CD4-positive, alpha-beta T cell treated with Interleukin-6 at 100 ng/mL for 8 hours (primary cell): ENCODE data around the gene SFSWAP.
A peak's percentile ranks its signal among the peaks of the same experiment; 100 is the strongest.
"Not testable (repeated sequence)": the region's sequence is repeated elsewhere in the genome, so short reads cannot be mapped to it uniquely, and the experiment has no call there.

ENCODE experiments used
- DNase-seq: peaks from one replicate; pipeline ENCODE4 v3.0.0-alpha.2; 2020; ENCODE audit warnings: mixed read lengths, low spot score

The SFSWAP gene

DNA sequence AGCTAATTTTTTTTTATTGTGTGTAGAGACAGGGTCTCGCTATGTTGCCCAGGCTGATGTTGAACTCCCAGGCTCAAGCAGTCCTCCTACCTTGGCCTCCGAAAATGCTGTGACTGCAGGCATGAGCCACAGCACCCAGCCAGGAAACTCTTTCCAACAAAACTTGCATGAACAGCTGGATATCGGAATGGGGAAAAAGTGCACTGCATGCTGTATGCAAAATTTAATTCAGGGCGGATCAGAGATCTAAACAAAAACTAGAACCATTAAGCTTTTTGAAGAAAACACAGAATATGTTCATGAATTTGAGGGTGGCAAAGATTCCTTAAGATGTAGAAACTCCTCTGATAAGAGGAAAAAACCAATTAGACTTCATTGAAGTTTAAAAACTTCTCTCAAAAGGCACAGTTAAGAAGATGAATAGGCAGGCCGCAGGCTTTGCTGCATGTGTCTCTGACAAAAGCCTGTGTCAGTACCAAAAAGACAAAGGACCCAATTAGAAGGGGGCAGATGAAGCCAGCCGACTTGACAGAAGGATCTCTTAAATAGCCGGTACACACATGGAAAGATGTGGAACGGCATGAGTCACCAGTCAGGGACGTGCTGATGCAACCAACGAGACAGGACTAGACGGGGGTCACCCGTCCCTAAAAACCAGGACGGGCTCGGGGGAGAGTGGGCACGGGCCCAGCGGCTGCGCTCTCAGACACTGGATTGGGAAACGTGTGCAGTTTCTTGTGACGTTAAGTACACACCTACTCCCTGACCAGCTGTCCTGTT, 82.5 kb downstream of the SFSWAP start:
- DNase-seq = no peak

DNA sequence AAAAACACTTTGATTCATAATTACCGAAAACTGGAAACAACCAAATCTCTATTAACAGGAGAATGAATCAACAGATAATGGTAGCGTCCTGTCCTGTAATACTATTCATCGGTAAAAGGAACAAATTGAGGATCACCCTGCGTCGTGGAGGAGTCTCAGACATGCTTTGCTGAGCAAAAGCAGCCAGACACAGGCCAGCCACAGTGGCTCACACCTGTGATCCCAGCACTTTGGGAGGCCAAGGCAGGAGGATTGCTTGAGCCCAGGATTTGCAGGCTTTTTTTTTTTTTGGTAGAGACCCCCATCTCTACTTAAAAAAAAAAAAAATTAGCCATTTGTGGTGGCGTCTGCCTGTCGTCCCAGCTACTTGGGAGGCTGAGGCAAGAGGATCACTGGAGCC, 83.2 kb downstream of the SFSWAP start:
- no peak for DNase-seq

DNA sequence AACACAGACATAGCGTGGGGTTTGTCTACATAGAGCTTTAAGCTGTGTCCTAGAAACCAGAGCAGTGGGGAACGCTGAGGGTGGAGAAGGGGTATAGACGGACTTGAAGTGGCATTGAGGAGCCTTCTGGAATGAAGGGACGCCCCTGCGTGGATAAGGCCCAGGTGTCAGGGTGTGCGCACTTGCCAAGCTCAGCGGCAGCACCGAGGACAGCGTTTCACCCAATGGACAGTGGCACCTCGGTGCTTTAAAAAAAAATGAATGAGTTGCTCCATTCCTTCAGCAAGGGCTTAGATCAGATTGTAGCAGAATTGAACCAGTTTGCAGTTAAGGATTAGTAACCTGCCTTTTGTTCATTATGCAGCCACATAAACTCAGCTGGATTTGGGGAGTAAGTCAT, 83.7 kb downstream of the SFSWAP start:
- no peak for DNase-seq

DNA sequence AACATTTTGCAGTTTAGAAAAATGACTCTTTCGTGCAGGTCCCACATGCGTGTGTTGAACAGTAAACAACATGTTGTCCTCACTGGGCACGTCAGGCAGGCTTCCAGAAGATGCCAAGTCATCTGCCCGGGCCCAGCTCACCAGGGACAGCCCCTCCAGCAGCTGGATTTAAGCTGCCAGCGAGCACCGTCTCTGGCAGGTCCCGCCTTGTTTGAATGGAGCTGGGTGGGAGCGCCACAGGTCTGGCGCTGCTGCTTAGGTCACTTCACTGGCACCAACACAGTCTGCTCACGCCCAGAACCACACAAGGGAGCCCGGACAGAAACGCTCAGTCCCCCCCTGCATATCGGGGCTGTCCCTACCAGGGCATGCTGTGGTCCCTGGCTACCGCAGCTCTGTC, 84.2 kb downstream of the SFSWAP start:
- no peak for DNase-seq

DNA sequence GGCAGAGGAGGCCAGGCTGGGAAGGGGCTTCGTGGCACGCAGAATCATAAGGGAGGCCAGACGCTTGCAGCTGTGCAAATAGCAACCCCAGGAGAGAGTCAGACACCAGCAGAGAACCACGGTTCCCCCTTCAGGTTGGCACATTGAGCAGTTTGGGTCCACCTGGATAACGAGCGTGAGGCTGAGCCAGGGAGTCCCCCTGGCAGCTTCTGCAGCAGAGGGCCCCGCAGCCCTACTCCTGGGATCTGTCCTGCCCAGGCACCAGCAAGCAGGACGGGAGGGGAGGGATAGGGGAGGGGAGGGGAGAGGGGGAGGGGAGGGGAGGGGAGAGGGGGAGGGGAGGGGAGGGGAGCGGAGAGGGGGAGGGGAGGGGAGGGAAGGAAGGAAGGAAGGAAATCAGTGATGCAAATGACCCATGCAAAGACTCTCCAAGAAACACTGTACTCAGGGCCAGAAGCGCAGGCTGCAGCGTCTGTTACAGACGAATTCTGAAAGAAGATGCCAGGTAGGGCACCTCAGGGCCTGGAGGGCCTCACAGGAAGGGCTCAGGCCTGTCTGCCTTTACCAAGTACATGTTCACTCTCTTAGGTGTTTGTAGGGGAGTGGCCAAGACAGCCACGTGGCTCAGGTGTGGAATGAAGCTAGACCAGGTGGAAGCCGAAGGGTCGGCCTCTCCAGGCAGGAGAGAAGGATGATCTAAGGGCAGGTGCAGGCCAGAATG, 85.0 kb downstream of the SFSWAP start:
- no peak for DNase-seq

DNA sequence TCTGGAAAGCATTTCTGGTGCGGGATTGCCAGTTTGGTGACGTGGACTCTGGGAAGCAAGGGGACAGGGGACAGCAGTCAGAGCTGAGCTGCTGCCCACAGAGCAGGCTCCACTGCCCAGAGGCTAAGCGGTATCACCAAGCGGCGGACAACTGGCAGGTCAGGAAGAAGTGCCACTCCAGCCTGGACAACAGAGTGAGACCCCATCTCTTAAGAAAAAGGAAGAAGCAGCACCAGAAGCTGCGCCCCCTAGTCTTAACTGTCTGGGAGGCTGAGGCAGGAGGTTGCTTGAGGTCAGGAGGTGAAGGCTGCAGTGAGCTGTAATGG, 85.5 kb downstream of the SFSWAP start:
- no peak for DNase-seq

DNA sequence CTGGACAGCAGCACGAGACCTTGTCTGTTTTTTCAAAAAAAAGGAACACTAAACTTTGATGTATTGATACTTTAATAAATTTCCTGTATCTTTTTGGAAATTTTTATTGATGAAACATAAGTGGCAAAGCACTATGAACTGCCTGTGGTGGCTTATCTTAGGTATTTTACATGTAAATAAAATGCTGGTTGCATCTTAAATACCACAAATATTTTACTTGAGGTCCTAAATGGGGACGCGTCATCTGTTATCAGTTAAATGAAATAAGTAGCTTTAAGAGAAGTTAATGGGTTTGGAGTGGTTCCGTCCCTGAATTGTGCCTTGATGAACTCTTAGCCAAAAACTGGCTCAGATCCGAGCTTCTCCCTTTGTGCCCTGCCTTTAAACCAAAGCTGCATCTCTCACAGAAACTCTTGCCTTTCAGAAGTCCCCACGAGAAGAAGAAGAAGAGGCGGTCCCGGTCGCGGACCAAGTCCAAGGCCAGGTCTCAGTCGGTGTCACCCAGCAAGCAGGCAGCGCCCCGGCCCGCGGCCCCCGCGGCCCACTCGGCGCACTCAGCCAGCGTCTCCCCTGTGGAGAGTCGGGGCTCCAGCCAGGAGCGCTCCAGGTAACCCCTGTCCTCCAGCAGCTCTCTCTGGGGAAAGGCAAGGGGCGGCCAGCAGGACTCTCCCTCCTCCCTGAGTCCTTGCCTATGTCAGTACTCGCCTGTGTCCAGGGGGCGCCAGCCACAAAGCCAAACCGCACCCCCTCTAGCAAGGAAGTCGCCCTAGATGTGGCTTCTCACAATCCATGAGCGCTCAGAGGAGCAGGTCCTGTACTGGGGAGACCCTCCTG, 86.1 kb downstream of the SFSWAP start:
- DNase-seq = no peak

DNA sequence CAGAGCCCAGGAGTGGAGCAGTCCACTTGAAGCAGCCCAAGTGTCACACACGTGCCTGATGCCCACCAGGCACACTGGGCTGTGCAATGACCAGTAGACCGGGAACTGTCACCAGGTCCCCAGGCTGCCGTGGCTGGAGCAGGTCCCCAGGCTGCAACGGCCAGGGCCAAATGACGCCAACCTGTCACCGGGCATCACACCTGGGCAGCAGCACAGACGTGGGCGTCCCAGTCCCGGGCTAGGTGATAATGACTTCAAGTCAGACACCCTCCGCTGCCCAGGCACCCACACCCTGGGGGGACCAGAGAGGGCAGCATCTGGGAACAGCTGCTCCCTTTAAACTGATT, 86.7 kb downstream of the SFSWAP start:
- DNase-seq = no peak

DNA sequence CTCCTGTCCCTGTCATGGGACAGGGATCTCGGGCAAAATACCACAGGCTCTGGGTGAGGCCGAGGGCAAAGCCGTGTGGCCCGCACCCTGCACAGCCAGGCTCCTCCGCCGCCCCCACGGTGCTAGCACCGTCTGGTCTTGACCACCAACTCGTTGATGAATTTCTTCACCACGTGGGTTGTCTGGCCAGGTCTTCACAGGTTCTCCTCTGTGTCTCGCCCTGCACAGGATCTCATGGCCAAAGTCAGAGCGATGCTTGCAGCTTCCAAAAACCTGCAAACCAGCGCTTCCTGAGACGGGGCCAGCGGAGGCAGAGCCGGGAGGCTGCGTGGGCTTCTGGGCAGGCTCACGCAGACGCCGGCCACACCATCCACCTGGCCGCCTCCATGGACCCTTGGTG, 88.3 kb downstream of the SFSWAP start:
- DNase-seq = no peak

DNA sequence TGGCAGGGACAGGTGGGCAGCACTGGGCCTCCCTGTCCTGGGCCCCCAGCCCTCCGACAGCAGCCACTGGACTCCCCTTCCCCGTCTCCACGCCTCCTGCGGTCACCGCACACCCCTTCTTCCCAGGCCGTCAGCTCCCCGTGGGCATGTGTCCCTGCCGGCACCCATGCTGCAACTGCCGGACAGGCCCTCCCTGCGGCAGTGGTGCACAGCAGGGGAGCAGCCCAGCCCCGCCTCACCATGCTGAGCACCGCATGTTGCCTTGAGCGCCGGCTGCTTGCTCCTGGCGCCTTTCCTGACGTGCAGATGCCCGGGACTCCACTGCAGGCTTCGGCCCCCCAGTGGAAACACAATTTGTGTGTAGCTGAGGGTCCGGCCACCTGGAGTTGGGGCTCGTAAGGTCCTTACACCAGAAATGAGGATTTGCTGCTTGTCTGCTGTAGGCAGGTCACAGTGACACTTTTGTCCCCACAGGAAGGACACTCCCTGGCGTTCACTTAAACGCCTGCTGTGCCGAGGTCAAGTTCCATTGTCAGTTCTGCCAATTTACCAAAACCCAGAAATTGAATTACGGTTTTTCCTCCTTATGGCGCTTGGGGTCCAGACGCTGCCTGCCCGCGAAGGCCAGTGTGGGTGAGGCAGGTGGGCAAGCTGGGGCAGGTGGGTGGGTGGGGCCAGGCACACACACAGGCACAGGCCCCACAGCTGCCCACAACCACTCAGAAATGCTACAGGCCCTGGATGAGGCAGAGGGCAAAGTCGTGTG, 89.1 kb downstream of the SFSWAP start:
- DNase-seq = no peak

DNA sequence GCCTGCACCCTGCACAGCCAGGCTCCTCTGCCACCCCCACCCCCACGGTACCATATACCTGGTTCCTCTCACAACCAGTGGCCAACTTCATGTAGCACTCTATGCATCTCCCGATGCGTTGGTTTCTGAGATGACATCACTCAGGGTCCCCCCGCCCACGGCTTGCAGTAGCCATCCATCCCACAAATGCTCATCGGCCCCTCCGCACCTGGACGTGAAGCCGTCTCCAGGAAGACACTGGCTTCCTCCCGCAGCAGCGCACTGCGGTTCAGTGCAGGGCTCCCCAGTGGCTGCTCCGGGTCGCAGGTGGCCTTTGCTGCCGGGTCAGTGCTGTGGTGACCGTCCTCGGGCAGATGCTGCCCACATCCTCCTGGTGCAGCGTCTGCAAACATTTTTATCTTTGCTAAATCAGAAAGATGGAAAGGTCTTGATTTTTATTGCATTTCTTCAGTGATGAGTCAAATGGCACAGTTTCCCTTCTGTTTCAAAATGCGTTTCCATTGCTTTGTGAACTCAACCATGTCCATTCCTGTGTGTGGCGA, 89.8 kb downstream of the SFSWAP start:
- DNase-seq = no peak

DNA sequence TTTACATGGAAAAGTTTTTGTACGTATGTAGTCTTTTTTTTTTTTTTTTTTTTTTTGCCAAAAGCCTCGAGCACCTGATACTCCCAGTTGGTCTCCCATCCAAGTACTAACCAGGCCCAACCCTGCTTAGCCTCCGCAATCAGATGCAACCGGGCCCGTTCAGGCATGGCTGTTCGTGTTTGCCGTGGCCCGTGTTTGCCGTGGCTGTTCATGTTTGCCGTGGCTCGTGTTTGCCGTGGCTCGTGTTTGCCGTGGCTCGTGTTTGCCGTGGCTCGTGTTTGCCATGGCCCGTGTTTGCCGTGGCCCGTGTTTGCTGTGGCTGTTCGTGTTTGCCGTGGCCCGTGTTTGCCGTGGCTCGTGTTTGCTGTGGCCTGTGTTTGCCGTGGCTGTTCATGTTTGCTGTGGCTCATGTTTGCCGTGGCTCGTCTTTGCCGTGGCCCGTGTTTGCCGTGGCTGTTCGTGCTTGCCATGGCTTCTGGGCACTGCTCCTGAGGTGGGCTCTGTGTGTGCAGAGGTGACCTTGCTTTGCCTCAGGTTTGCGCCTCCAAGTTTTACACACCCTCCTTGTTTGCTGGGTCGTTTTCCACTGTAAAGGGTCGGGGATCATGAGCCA, 90.5 kb downstream of the SFSWAP start:
- DNase-seq = no peak

DNA sequence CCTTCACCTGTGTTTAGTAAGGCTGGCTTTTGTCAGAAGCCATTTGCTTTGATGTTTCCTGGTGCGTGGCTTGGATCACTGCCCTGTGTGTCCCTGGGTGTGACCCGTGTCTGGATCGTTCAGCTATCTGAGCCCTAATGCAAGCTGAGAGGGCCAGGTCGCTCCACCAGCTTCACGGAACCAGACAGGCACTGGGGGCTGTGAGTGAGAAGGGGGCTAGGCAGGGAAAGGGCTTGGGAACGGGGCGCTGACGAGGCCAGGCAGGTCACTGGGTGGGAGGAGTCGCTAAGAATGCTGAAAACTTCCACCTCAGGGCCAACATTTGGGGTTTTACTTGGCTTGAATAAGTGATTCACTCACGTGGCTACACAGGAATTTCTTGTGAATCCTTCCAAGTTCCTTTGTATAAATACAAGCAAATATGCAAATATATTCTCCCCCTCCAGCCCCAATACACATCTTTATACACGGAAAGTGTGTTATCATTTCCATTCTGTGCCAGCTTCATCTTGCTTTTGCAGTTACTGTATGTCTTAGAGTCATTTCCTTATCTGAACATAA, 93.2 kb downstream of the SFSWAP start:
- no peak for DNase-seq

DNA sequence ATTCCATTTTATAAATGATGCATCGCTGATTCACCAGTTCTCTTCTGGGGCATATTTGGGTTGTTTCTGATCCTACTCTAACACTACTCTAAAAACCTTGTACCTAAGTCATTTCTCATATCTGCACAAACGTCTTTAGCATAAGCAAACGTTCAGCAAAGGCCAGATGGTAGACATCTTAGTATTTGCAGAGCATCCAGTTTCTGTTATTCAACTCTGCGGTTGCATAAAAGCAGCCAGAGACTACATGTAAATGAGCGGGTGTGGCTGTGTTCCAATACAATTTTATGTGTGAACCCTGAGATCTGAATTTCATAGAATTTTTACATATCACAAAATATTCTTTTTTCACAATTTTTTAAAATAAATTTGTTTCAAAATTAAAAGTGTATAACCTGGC, 94.5 kb downstream of the SFSWAP start:
- DNase-seq = no peak

DNA sequence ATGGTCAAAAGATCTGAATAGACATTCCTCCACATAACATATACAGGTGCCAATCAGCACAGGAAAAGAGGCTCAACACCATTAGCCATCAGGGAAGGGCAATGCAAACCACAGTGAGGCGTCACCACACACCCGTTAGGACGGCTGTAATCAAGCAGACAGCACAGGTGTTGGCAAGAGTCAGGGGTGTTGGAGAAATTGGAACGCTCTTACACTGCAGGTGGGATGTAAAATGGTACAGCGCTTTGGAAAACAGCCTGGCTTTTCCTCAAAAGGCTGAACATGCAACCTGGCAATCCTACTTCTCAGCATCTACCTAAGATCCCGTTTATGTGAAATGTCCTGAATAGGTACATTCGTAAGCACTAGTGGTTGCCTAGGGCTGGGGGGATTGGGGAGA, 95.8 kb downstream of the SFSWAP start:
- DNase-seq = no peak

DNA sequence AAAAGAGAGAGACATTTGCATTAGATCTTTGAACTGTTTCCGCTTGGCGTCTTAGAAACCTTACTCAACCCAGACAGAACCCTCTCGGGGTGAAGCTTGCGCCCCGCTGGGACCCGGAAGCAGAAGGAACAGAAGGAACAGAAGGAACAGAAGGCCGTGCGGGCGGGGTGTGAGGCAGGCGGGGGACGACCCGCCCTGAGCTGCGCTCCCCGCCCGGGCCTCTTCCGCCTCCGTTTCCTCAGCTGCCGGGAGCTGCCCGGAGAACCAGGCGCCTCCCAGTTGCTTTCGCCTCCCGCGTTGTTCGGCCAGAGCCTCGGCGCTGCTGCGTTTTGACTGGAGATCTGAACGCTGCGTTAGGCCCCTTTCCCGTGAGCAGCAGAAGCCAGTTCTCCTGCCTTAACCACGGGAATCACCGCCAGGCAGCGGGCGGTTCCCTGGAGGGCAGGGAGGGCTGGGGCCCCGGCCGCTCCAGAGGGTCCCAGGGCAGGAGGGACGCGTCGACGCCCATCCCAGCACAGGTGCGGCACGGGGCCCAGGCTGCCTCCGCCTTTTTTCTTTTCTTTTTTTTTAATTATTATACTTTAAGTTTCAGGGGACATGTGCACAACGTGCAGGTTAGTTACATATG, 98.0 kb downstream of the SFSWAP start:
- peak; percentile 67 for DNase-seq

DNA sequence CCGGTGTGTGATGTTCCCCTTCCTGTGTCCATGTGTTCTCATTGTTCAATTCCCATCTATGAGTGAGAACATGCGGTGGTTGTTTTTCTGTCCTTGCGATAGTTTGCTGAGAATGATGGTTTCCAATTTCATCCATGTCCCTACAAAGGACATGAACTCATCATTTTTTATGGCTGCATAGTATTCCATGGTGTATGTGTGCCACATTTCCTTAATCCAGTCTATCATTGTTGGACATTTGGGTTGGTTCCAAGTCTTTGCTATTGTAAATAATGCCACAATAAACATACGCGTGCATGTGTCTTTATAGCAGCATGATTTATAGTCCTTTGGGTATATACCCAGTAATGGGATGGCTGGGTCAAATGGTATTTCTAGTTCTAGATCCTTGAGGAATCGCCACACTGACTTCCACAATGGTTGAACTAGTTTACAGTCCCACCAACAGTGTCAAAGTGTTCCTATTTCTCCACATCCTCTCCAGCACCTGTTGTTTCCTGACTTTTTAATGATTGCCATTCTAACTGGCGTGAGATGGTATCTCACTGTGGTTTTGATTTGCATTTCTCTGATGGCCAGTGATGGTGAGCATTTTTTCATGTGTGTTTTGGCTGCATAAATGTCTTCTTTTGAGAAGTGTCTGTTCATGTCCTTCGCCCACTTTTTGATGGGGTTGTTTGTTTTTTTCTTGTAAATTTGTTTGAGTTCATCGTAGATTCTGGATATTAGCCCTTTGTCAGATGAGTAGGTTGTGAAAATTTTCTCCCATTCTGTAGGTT, 98.8 kb downstream of the SFSWAP start:
- DNase-seq = not testable (repeated sequence)

DNA sequence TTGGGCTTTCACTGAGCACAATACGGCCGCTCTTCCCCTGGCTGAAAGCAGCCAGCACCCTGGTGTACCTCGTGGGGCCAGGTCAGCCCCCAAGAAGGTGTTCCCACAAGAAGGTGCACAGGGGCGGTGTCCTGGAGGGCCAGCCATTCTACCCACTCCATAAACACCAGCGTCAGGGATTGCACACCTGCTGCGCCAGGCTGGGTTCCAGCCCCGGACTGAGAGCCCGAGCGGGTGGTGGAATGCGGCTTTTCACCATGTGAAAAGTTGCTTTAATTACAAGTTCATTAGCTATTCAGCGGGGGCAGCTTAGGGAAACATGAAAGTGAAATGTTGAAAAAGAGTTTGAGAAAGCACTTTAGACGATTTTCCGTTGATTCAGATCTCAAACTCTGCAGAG, 99.8 kb downstream of the SFSWAP start:
- no peak for DNase-seq

DNA sequence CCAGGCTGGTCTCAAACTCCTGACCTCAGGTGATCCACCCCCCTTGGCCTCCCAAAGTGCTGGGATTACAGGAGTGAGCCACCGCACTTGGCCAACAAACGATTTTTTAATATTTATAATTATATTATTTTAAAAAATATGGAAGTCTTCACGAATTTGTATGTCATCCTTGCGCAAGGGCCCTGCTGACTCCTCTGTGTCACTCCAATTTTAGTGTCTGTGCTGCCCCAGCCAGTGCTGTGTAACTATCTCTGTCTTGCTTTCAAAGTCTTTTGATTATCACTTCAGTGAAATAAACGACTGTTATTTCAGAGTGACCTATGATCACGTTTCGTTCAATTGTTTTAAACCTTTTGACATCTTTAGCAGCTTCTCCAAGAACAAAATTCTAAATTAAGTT, 104.2 kb downstream of the SFSWAP start:
- no peak for DNase-seq

DNA sequence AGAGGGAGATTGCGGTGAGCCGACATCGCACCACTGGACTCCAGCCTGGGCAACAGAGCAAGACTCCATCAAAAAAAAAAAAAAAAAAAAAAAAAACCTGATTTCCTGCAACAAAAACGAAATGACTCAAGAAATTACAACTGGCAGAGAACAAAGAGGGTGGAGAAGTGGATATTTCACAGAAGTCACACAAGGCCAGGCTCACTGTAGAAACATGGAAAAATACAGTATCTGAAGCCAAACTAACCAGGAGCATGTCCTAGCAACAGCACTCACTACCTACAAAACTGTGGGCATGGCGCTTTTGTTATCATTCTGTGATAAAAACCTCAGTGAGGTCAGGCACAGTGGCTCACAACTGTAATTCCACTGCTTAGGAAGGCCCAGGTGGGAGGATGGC, 105.6 kb downstream of the SFSWAP start:
- no peak for DNase-seq
